Activated CD8-positive, alpha-beta memory T cell treated with anti-CD3 and anti-CD28 coated beads, Interleukin-2, amount 10 ng/mL, durations not matched to agents 7 days and 5 days (primary cell): ENCODE measurements around the gene DLL3. TPM values are rescaled to one million over a fixed set of nuclear protein-coding genes. Genes with fewer than 3 reads are reported as not detected.

Source experiments
- ATAC-seq: fragments of 150-1000 bp; cut with Tn5 transposase; one replicate; pipeline ENCODE4 v1.10.0; 2021; ENCODE audit warnings: moderate library complexity
- CTCF ChIA-PET: fragments of 350-600 bp; sonication (Branson Sonifier 250); formaldehyde crosslinking; loops from one replicate; lab custom pipeline; 2021; ENCODE audit warnings: antibody characterized with exemption; lab: Charles Lee
- DNase-seq: peaks from one replicate; pipeline ENCODE4 v3.0.0-alpha.2; 2020
- H3K27ac Mint-ChIP-seq: one replicate; pipeline ENCODE4 v1.8.0; 2021; ENCODE audit warnings: mild to moderate bottlenecking, mixed read lengths
- H3K27me3 Mint-ChIP-seq: one replicate; pipeline ENCODE4 v1.8.0; 2021; ENCODE audit warnings: mixed read lengths
- H3K36me3 Mint-ChIP-seq: one replicate; pipeline ENCODE4 v1.8.0; 2021; ENCODE audit warnings: mild to moderate bottlenecking, mixed read lengths
- H3K4me1 Mint-ChIP-seq: one replicate; pipeline ENCODE4 v1.8.0; 2021; ENCODE audit warnings: mixed read lengths
- H3K4me3 Mint-ChIP-seq: one replicate; pipeline ENCODE4 v1.8.0; 2021; ENCODE audit warnings: mild to moderate bottlenecking, moderate library complexity, mixed read lengths
- H3K9me3 Mint-ChIP-seq: one replicate; pipeline ENCODE4 v1.8.0; 2022; ENCODE audit warnings: low read depth, mixed read lengths
- total RNA-seq, 2 experiments: library from RNA; stranded (reverse); gene quantifications; one replicate each; pipeline ENCODE4 v1.2.3, GENCODE V29; 2021

DLL3 gene
- total RNA-seq, 2 experiments from 2014 or later: 0.26 to 0.98 TPM

GRCh38 chr19:39531834-39532232, 33.1 kb downstream of the DLL3 start:
- ATAC-seq (no peak), DNase-seq (no peak)
- Mint-ChIP-seq H3K27ac (peak overlapping the region; percentile 87), H3K9me3 (no peaks in the 10 kb centered on the region), H3K4me1 (peaks cover 23% of the 10 kb centered on the region), H3K27me3 (no peaks in the 10 kb centered on the region), H3K36me3 (peaks cover 9% of the 10 kb centered on the region), H3K4me3 (peak overlapping the region; percentile 91)
- CTCF ChIA-PET: interaction anchor here (0.8 to 4.7 kb wide), 19 partner anchors 10 to 410 kb away, joined by 3 to 59 read pairs (median 7); partner anchors contain the start of genes PAK4, RPS16 and SUPT5H

GRCh38 chr19:39532233-39533002, 33.7 kb downstream of the DLL3 start, which contains the start of gene EID2B:
Gene EID2B (minus strand): TSS chr19:39532852. CDS start chr19:39532802, 50 bp downstream.
- peak within 1 kb of the TSS; percentile 87 for H3K27ac Mint-ChIP-seq
- peak within 1 kb of the TSS; percentile 91 for H3K4me3 Mint-ChIP-seq
- DNase-seq (peak; percentile 96), ATAC-seq (peak; percentile 96)
- H3K36me3 Mint-ChIP-seq: peaks cover 11% of the 10 kb centered on the region
- H3K4me1 Mint-ChIP-seq: peaks cover 24% of the 10 kb centered on the region
- no peaks in the 10 kb centered on the region for H3K9me3 Mint-ChIP-seq
- CTCF ChIA-PET: interaction anchor here (0.8 to 4.7 kb wide), 28 partner anchors 10 to 410 kb away, joined by 3 to 59 read pairs (median 4); partner anchors contain the start of genes PAK4, PLEKHG2, RPS16 and SELENOV
- H3K27me3 Mint-ChIP-seq: no peaks in the 10 kb centered on the region

GRCh38 chr19:39533003-39533512, 34.3 kb downstream of the DLL3 start:
- peaks cover 31% of the 10 kb centered on the region for H3K4me1 Mint-ChIP-seq
- peaks cover 14% of the 10 kb centered on the region for H3K36me3 Mint-ChIP-seq
- CTCF ChIA-PET: interaction anchor here (0.9 to 4.7 kb wide), 27 partner anchors 9 to 423 kb away, joined by 3 to 59 read pairs (median 4); partner anchors contain the start of genes MED29, PAF1, PAK4 and PLEKHG2
- ATAC-seq: peak; percentile 22
- no peaks in the 10 kb centered on the region for H3K9me3 Mint-ChIP-seq
- H3K4me3 Mint-ChIP-seq: peak overlapping the region; percentile 91
- H3K27me3 Mint-ChIP-seq: no peaks in the 10 kb centered on the region
- no peak for DNase-seq
- peak overlapping the region; percentile 87 for H3K27ac Mint-ChIP-seq

GRCh38 chr19:39533791-39534190, 35.0 kb downstream of the DLL3 start:
- H3K9me3 Mint-ChIP-seq: no peaks in the 10 kb centered on the region

GRCh38 chr19:39539165-39539517, 40.4 kb downstream of the DLL3 start:
- H3K36me3 Mint-ChIP-seq: peaks cover 14% of the 10 kb centered on the region
- peak overlapping the region; percentile 84 for H3K27ac Mint-ChIP-seq
- H3K4me1 Mint-ChIP-seq: peaks cover 41% of the 10 kb centered on the region
- H3K27me3 Mint-ChIP-seq: peaks cover 2% of the 10 kb centered on the region
- no peak for DNase-seq
- H3K9me3 Mint-ChIP-seq: no peaks in the 10 kb centered on the region
- peak overlapping the region; percentile 84 for H3K4me3 Mint-ChIP-seq
- CTCF ChIA-PET: interaction anchor here (0.6 to 1.9 kb wide), 11 partner anchors 11 to 203 kb away, joined by 3 to 6 read pairs (median 4); partner anchors contain the start of genes GMFG and RPS16
- peak; percentile 2 for ATAC-seq

More at GRCh38 chr19:39533791-39534190, 35.0 kb downstream of the DLL3 start:
- H3K4me3 Mint-ChIP-seq: no peak overlapping the region
- CTCF ChIA-PET: interaction anchor here (1.0 to 4.7 kb wide), 11 partner anchors 8 to 423 kb away, joined by 3 to 59 read pairs (median 7); partner anchors contain the start of genes MED29, PAF1 and SUPT5H
- H3K27me3 Mint-ChIP-seq: no peaks in the 10 kb centered on the region
- peaks cover 37% of the 10 kb centered on the region for H3K4me1 Mint-ChIP-seq
- ATAC-seq (no peak), DNase-seq (no peak)
- H3K36me3 Mint-ChIP-seq: peaks cover 15% of the 10 kb centered on the region
- no peak overlapping the region for H3K27ac Mint-ChIP-seq

GRCh38 chr19:39539518-39540332, 41.0 kb downstream of the DLL3 start, which contains the start of gene EID2:
Gene EID2 (minus strand): TSS chr19:39540161. CDS start chr19:39540079, 82 bp downstream.
- Mint-ChIP-seq H3K27me3 (peaks cover 2% of the 10 kb centered on the region), H3K9me3 (no peaks in the 10 kb centered on the region), H3K27ac (peak within 1 kb of the TSS; percentile 91), H3K36me3 (peaks cover 14% of the 10 kb centered on the region), H3K4me3 (peak within 1 kb of the TSS; percentile 84), H3K4me1 (peaks cover 46% of the 10 kb centered on the region)
- CTCF ChIA-PET: interaction anchor here (0.6 to 1.9 kb wide), 12 partner anchors 11 to 961 kb away, joined by 3 to 6 read pairs (median 4); partner anchors contain the start of genes GMFG, RPS16 and SUPT5H
- peak; percentile 96 for DNase-seq
- peak; percentile 95 for ATAC-seq

- peaks cover 50% of the 10 kb centered on the region for H3K4me1 Mint-ChIP-seq
- peak overlapping the region; percentile 84 for H3K4me3 Mint-ChIP-seq
- peak overlapping the region; percentile 91 for H3K27ac Mint-ChIP-seq
- DNase-seq (no peak), ATAC-seq (no peak)
- H3K36me3 Mint-ChIP-seq: peaks cover 14% of the 10 kb centered on the region
- no peaks in the 10 kb centered on the region for H3K9me3 Mint-ChIP-seq
- H3K27me3 Mint-ChIP-seq: peaks cover 2% of the 10 kb centered on the region
- CTCF ChIA-PET: interaction anchor here (0.6 to 2.3 kb wide), 7 partner anchors 12 to 961 kb away, joined by 3 to 10 read pairs (median 4); partner anchors contain the start of gene SUPT5H
These were observed 41.6 kb downstream of the DLL3 start for GRCh38 chr19:39540333-39540673.

- CTCF ChIA-PET: interaction anchor here (1.1 to 2.3 kb wide), 5 partner anchors 9 to 129 kb away, joined by 3 to 10 read pairs (median 7); partner anchors contain the start of gene EID2B
- ATAC-seq: no peak
- Mint-ChIP-seq H3K27ac (no peak overlapping the region), H3K9me3 (no peaks in the 10 kb centered on the region), H3K36me3 (peaks cover 9% of the 10 kb centered on the region), H3K4me1 (peaks cover 51% of the 10 kb centered on the region), H3K27me3 (peaks cover 2% of the 10 kb centered on the region), H3K4me3 (no peak overlapping the region)
- no peak for DNase-seq
These were observed 43.5 kb downstream of the DLL3 start for GRCh38 chr19:39542206-39542605.

- peaks cover under 1% of the 10 kb centered on the region for H3K36me3 Mint-ChIP-seq
- no peak for ATAC-seq
- CTCF ChIA-PET: interaction anchor here (1.6 kb wide), 1 partner anchor 11 kb away, joined by 6 read pairs; the partner anchor contains the start of gene EID2B
- H3K27ac Mint-ChIP-seq: no peak overlapping the region
- no peak for DNase-seq
- no peaks in the 10 kb centered on the region for H3K9me3 Mint-ChIP-seq
- H3K27me3 Mint-ChIP-seq: peaks cover 2% of the 10 kb centered on the region
- H3K4me3 Mint-ChIP-seq: no peak overlapping the region
- peaks cover 41% of the 10 kb centered on the region for H3K4me1 Mint-ChIP-seq
These were observed 44.7 kb downstream of the DLL3 start for GRCh38 chr19:39543477-39543857.

GRCh38 chr19:39544226-39544903, 45.6 kb downstream of the DLL3 start:
- Mint-ChIP-seq H3K4me3 (no peak overlapping the region), H3K27me3 (peaks cover 2% of the 10 kb centered on the region), H3K9me3 (no peaks in the 10 kb centered on the region), H3K27ac (peak overlapping the region; percentile 58), H3K36me3 (no peaks in the 10 kb centered on the region), H3K4me1 (peaks cover 34% of the 10 kb centered on the region)
- DNase-seq (no peak), ATAC-seq (no peak)
- CTCF ChIA-PET: interaction anchor here (1.4 to 2.0 kb wide), 3 partner anchors 10 to 127 kb away, joined by 5 to 6 read pairs (median 6); partner anchors contain the start of gene EID2B

- Mint-ChIP-seq H3K9me3 (no peaks in the 10 kb centered on the region), H3K4me3 (no peak overlapping the region), H3K27me3 (peaks cover 2% of the 10 kb centered on the region), H3K27ac (peak overlapping the region; percentile 58), H3K4me1 (peaks cover 34% of the 10 kb centered on the region), H3K36me3 (no peaks in the 10 kb centered on the region)
- ATAC-seq (no peak), DNase-seq (no peak)
- CTCF ChIA-PET: interaction anchor here (1.4 to 2.0 kb wide), 2 partner anchors 10 to 127 kb away, joined by 5 to 6 read pairs; no protein-coding TSS in a partner anchor
These were observed 46.2 kb downstream of the DLL3 start for GRCh38 chr19:39544911-39545310.

GRCh38 chr19:39546599-39546998, 47.9 kb downstream of the DLL3 start:
- Mint-ChIP-seq H3K4me3 (no peak overlapping the region), H3K27ac (no peak overlapping the region), H3K9me3 (no peaks in the 10 kb centered on the region), H3K4me1 (peaks cover 29% of the 10 kb centered on the region), H3K36me3 (no peaks in the 10 kb centered on the region), H3K27me3 (no peaks in the 10 kb centered on the region)
- no peak for ATAC-seq
- DNase-seq: peak; percentile 34
- CTCF ChIA-PET: interaction anchor here (1.4 to 1.7 kb wide), 4 partner anchors 11 to 294 kb away, joined by 3 to 9 read pairs (median 3); partner anchors contain the start of gene EID2B
